Activated CD8-positive, alpha-beta T cell treated with anti-CD3 and anti-CD28 coated beads, Interleukin-2, amount 10 ng/mL, durations not matched to agents 7 days and 5 days (primary cell): Measurements from ENCODE around the gene LPIN1. TPM values are rescaled to one million over a fixed set of nuclear protein-coding genes. Genes with fewer than 3 reads are reported as not detected.
"Not testable (repeated sequence)": the region's sequence is repeated elsewhere in the genome, so short reads cannot be mapped to it uniquely, and the experiment has no call there.

Experiments
- ATAC-seq: fragments of 150-1000 bp; cut with Tn5 transposase; one replicate; pipeline ENCODE4 v1.10.0; 2021; ENCODE audit warnings: moderate library complexity
- CTCF ChIA-PET: fragments of 350-600 bp; sonication (Branson Sonifier 250); formaldehyde crosslinking; loops from one replicate; lab custom pipeline; 2021; ENCODE audit warnings: antibody characterized with exemption; lab: Charles Lee
- POLR2A ChIA-PET: fragments of 350-600 bp; sonication (Branson Sonifier 250); formaldehyde crosslinking; loops from one replicate; lab custom pipeline; 2021; ENCODE audit warnings: antibody characterized with exemption; lab: Charles Lee
- DNase-seq: peaks from one replicate; pipeline ENCODE4 v3.0.0-alpha.2; 2020
- H3K27ac Mint-ChIP-seq: one replicate; pipeline ENCODE4 v1.8.0; 2021; ENCODE audit warnings: mild to moderate bottlenecking, mixed read lengths
- H3K27me3 Mint-ChIP-seq: one replicate; pipeline ENCODE4 v1.8.0; 2021; ENCODE audit warnings: low read depth, mixed read lengths
- H3K36me3 Mint-ChIP-seq: one replicate; pipeline ENCODE4 v1.8.0; 2021; ENCODE audit warnings: low read depth, mixed read lengths
- H3K4me1 Mint-ChIP-seq: one replicate; pipeline ENCODE4 v1.8.0; 2021; ENCODE audit warnings: low read depth, mixed read lengths
- H3K4me3 Mint-ChIP-seq: one replicate; pipeline ENCODE4 v1.8.0; 2021; ENCODE audit warnings: mild to moderate bottlenecking, mixed read lengths
- H3K9me3 Mint-ChIP-seq: one replicate; pipeline ENCODE4 v1.8.0; 2022; ENCODE audit warnings: mixed read lengths; ENCODE audit not compliant: insufficient read depth
- total RNA-seq, 2 experiments: library from RNA; stranded (reverse); gene quantifications; one replicate each; pipeline ENCODE4 v1.2.3, GENCODE V29; 2021

The LPIN1 gene
- total RNA-seq, 2 experiments from 2014 or later, result 46.8 to 54.7 TPM

GRCh38 chr2:11805920-11806319 lies 59.5 kb downstream of the LPIN1 start:
- peaks cover 66% of the 10 kb centered on the region for H3K36me3 Mint-ChIP-seq
- no peak overlapping the region for H3K27ac Mint-ChIP-seq
- DNase-seq (no peak), ATAC-seq (no peak)
- POLR2A ChIA-PET, result interaction anchor here (0.7 kb wide), 1 partner anchor 23 kb away, joined by 4 read pairs; no protein-coding TSS in a partner anchor
- H3K4me3 Mint-ChIP-seq, result no peak overlapping the region
- H3K4me1 Mint-ChIP-seq, result no peaks in the 10 kb centered on the region
- no peaks in the 10 kb centered on the region for H3K9me3 Mint-ChIP-seq
- no peaks in the 10 kb centered on the region for H3K27me3 Mint-ChIP-seq
- CTCF ChIA-PET, result interaction anchor here (1.2 to 1.3 kb wide), 2 partner anchors 22 to 27 kb away, joined by 3 to 4 read pairs; no protein-coding TSS in a partner anchor

GRCh38 chr2:11807156-11808015 lies 61.0 kb downstream of the LPIN1 start:
- ChIA-PET CTCF (interaction anchor here (1.3 kb wide), 1 partner anchor 23 kb away, joined by 3 read pairs; no protein-coding TSS in a partner anchor), POLR2A (no interaction called here)
- Mint-ChIP-seq H3K4me3 (no peak overlapping the region), H3K27me3 (no peaks in the 10 kb centered on the region), H3K27ac (no peak overlapping the region), H3K36me3 (peaks cover 68% of the 10 kb centered on the region), H3K9me3 (no peaks in the 10 kb centered on the region), H3K4me1 (no peaks in the 10 kb centered on the region)
- DNase-seq, result no peak
- no peak for ATAC-seq

GRCh38 chr2:11808016-11808400 lies 61.6 kb downstream of the LPIN1 start:
- H3K27me3 Mint-ChIP-seq, result no peaks in the 10 kb centered on the region
- DNase-seq (no peak), ATAC-seq (no peak)
- ChIA-PET CTCF (no interaction called here), POLR2A (no interaction called here)
- no peaks in the 10 kb centered on the region for H3K9me3 Mint-ChIP-seq
- H3K4me3 Mint-ChIP-seq, result no peak overlapping the region
- no peaks in the 10 kb centered on the region for H3K4me1 Mint-ChIP-seq
- no peak overlapping the region for H3K27ac Mint-ChIP-seq
- peaks cover 70% of the 10 kb centered on the region for H3K36me3 Mint-ChIP-seq

- no peak for DNase-seq
- no peaks in the 10 kb centered on the region for H3K4me1 Mint-ChIP-seq
- no peak overlapping the region for H3K27ac Mint-ChIP-seq
- ChIA-PET POLR2A (no interaction called here), CTCF (no interaction called here)
- no peak for ATAC-seq
- H3K4me3 Mint-ChIP-seq, result no peak overlapping the region
- H3K36me3 Mint-ChIP-seq, result peaks cover 65% of the 10 kb centered on the region
- no peaks in the 10 kb centered on the region for H3K9me3 Mint-ChIP-seq
- H3K27me3 Mint-ChIP-seq, result no peaks in the 10 kb centered on the region
Observed at GRCh38 chr2:11809586-11810236, 63.3 kb downstream of the LPIN1 start.

GRCh38 chr2:11810237-11810977 lies 64.0 kb downstream of the LPIN1 start:
- no peak for DNase-seq
- no peak overlapping the region for H3K4me3 Mint-ChIP-seq
- ATAC-seq, result no peak
- ChIA-PET CTCF (no interaction called here), POLR2A (no interaction called here)
- no peaks in the 10 kb centered on the region for H3K27me3 Mint-ChIP-seq
- H3K4me1 Mint-ChIP-seq, result no peaks in the 10 kb centered on the region
- no peaks in the 10 kb centered on the region for H3K9me3 Mint-ChIP-seq
- no peak overlapping the region for H3K27ac Mint-ChIP-seq
- peaks cover 65% of the 10 kb centered on the region for H3K36me3 Mint-ChIP-seq

- Mint-ChIP-seq H3K4me3 (no peak overlapping the region), H3K27me3 (no peaks in the 10 kb centered on the region), H3K4me1 (no peaks in the 10 kb centered on the region), H3K9me3 (no peaks in the 10 kb centered on the region), H3K27ac (no peak overlapping the region), H3K36me3 (peaks cover 65% of the 10 kb centered on the region)
- ATAC-seq, result no peak
- ChIA-PET CTCF (no interaction called here), POLR2A (no interaction called here)
- no peak for DNase-seq
Observed at GRCh38 chr2:11811036-11811654, 64.7 kb downstream of the LPIN1 start.

GRCh38 chr2:11812466-11813248 lies 66.2 kb downstream of the LPIN1 start:
- peaks cover 67% of the 10 kb centered on the region for H3K36me3 Mint-ChIP-seq
- no peaks in the 10 kb centered on the region for H3K27me3 Mint-ChIP-seq
- DNase-seq (no peak), ATAC-seq (no peak)
- CTCF ChIA-PET, result no interaction called here
- POLR2A ChIA-PET, result no interaction called here
- no peaks in the 10 kb centered on the region for H3K9me3 Mint-ChIP-seq
- H3K27ac Mint-ChIP-seq, result no peak overlapping the region
- H3K4me3 Mint-ChIP-seq, result no peak overlapping the region
- no peaks in the 10 kb centered on the region for H3K4me1 Mint-ChIP-seq

- DNase-seq, H3K27ac Mint-ChIP-seq, H3K4me1 Mint-ChIP-seq, POLR2A ChIA-PET, H3K4me3 Mint-ChIP-seq, H3K9me3 Mint-ChIP-seq, CTCF ChIA-PET, H3K27me3 Mint-ChIP-seq, ATAC-seq: not testable (repeated sequence)
- H3K36me3 Mint-ChIP-seq, result peaks cover 64% of the 10 kb centered on the region
Observed at GRCh38 chr2:11813345-11813744, 66.9 kb downstream of the LPIN1 start.

- DNase-seq (no peak), ATAC-seq (no peak)
- ChIA-PET POLR2A (no interaction called here), CTCF (no interaction called here)
- H3K4me1 Mint-ChIP-seq, result no peaks in the 10 kb centered on the region
- H3K36me3 Mint-ChIP-seq, result peaks cover 60% of the 10 kb centered on the region
- no peaks in the 10 kb centered on the region for H3K9me3 Mint-ChIP-seq
- no peak overlapping the region for H3K27ac Mint-ChIP-seq
- H3K4me3 Mint-ChIP-seq, result no peak overlapping the region
- H3K27me3 Mint-ChIP-seq, result no peaks in the 10 kb centered on the region
Observed at GRCh38 chr2:11813951-11814350, 67.5 kb downstream of the LPIN1 start.

- no peak for DNase-seq
- no peak overlapping the region for H3K27ac Mint-ChIP-seq
- H3K9me3 Mint-ChIP-seq, result no peaks in the 10 kb centered on the region
- CTCF ChIA-PET, result no interaction called here
- no peak for ATAC-seq
- H3K4me3 Mint-ChIP-seq, result no peak overlapping the region
- H3K36me3 Mint-ChIP-seq, result peaks cover 64% of the 10 kb centered on the region
- POLR2A ChIA-PET, result interaction anchor here (0.6 kb wide), 1 partner anchor 422 kb away, joined by 3 read pairs; no protein-coding TSS in a partner anchor
- H3K27me3 Mint-ChIP-seq, result no peaks in the 10 kb centered on the region
- no peaks in the 10 kb centered on the region for H3K4me1 Mint-ChIP-seq
Observed at GRCh38 chr2:11814979-11815510, 68.6 kb downstream of the LPIN1 start.

GRCh38 chr2:11816935-11817334 lies 70.5 kb downstream of the LPIN1 start:
- H3K27me3 Mint-ChIP-seq, H3K9me3 Mint-ChIP-seq, POLR2A ChIA-PET, ATAC-seq, H3K27ac Mint-ChIP-seq, H3K4me3 Mint-ChIP-seq, DNase-seq, H3K4me1 Mint-ChIP-seq: not testable (repeated sequence)
- H3K36me3 Mint-ChIP-seq, result peaks cover 66% of the 10 kb centered on the region
- CTCF ChIA-PET, result interaction anchor here (1.0 to 1.3 kb wide), 2 partner anchors 11 to 16 kb away, joined by 3 read pairs; no protein-coding TSS in a partner anchor
